HEK293T (cell line): ENCODE results near the gene LRMDA.

Experiments used
- ARNT ChIP-seq: fragments of 450-650 bp; IDR thresholded peaks from 2 replicates; pipeline ENCODE4 v1.6.1; 2017; ENCODE audit warnings: mild to moderate bottlenecking
- BHLHE40 ChIP-seq: fragments of 450-650 bp; IDR thresholded peaks from 2 replicates; pipeline ENCODE4 v1.6.1; 2016; ENCODE audit warnings: mild to moderate bottlenecking, moderate library complexity, borderline replicate concordance
- CTBP1 ChIP-seq: fragments of 450-650 bp; IDR thresholded peaks from 2 replicates; pipeline ENCODE4 v1.6.1; 2016; ENCODE audit warnings: borderline replicate concordance
- ELF4 ChIP-seq: fragments of 450-650 bp; IDR thresholded peaks from 2 replicates; pipeline ENCODE4 v1.6.1; 2017; ENCODE audit warnings: antibody characterized with exemption
- FOXA1 ChIP-seq: fragments of 450-650 bp; IDR thresholded peaks from 2 replicates; pipeline ENCODE4 v1.6.1; 2016; ENCODE audit warnings: mild to moderate bottlenecking
- FOXK2 ChIP-seq: fragments of 450-650 bp; IDR thresholded peaks from 2 replicates; pipeline ENCODE4 v1.6.1; 2016; ENCODE audit warnings: mild to moderate bottlenecking
- FOXM1 ChIP-seq: fragments of 450-650 bp; IDR thresholded peaks from 2 replicates; pipeline ENCODE4 v1.6.1; 2017; ENCODE audit warnings: mild to moderate bottlenecking, borderline replicate concordance
- HDGF ChIP-seq: fragments of 450-650 bp; IDR thresholded peaks from 2 replicates; pipeline ENCODE4 v1.6.1; 2017; ENCODE audit warnings: antibody characterized with exemption, borderline replicate concordance
- L3MBTL2 ChIP-seq: fragments of 450-650 bp; conservative IDR thresholded peaks from 2 replicates; pipeline ENCODE4 v1.6.1; 2016; ENCODE audit warnings: mild to moderate bottlenecking
- LEF1 ChIP-seq: fragments of 450-650 bp; IDR thresholded peaks from 2 replicates; pipeline ENCODE4 v1.6.1; 2017; ENCODE audit warnings: mild to moderate bottlenecking, borderline replicate concordance
- NFRKB ChIP-seq: fragments of 450-650 bp; IDR thresholded peaks from 2 replicates; pipeline ENCODE4 v1.6.1; 2016; ENCODE audit warnings: mild to moderate bottlenecking, moderate library complexity
- SP1 ChIP-seq: fragments of 450-650 bp; IDR thresholded peaks from 2 replicates; pipeline ENCODE4 v1.6.1; 2017
- SUZ12 ChIP-seq: fragments of 450-650 bp; IDR thresholded peaks from 2 replicates; pipeline ENCODE4 v1.6.1; 2016; ENCODE audit warnings: mild to moderate bottlenecking
- TARDBP ChIP-seq: fragments of 450-650 bp; IDR thresholded peaks from 2 replicates; pipeline ENCODE4 v1.6.1; 2016

GRCh38 chr10:75611172-75611992 is 180.0 kb downstream of the LRMDA start:
- TF ChIP-seq FOXA1, result no peak
- TF ChIP-seq BHLHE40, result no peak
- TF ChIP-seq TARDBP, result no peak
- no peak for TF ChIP-seq FOXM1
- TF ChIP-seq ELF4, result no peak
- TF ChIP-seq SUZ12, result no peak
- no peak for TF ChIP-seq LEF1
- TF ChIP-seq ARNT, result no peak
- TF ChIP-seq SP1, result no peak
- TF ChIP-seq HDGF, result no peak
- no peak for TF ChIP-seq FOXK2
- no peak for TF ChIP-seq NFRKB
- TF ChIP-seq L3MBTL2, result no peak
- no peak for TF ChIP-seq CTBP1
